Measurements from ENCODE around the gene XYLT2. TPM values are rescaled to one million over a fixed set of nuclear protein-coding genes. Genes with fewer than 3 reads are reported as not detected.

The XYLT2 gene
- total and polyA plus RNA-seq, 2 of the 8 experiments (the other 6 are each of a cell fraction or from before 2014, with no cell fraction given): 28.0 to 29.9 TPM

GRCh38 chr17:50304781-50305404 is 41.0 kb upstream of the XYLT2 start (continued):
- TF ChIP-seq CHD7 (IDR thresholded peaks at IDR 0.05; ENCODE audit: insufficient replicate concordance, low read length): no peak
- no peak for TF ChIP-seq HDAC2 (IDR thresholded peaks at IDR 0.05; ENCODE audit: borderline replicate concordance in 1 of 2, low read depth in 2 of 2, low read length in 2 of 2)
- TF ChIP-seq CHD2 (IDR thresholded peaks at IDR 0.05; ENCODE audit: low read length): no peak
- no peak for TF ChIP-seq TCF12 (IDR thresholded peaks at IDR 0.05; ENCODE audit: low read depth, low read length)
